Hepatocyte (in vitro differentiated cells): Measurements from ENCODE around the gene SERPINH1.

Source experiments
- CTCF ChIP-seq: fragments of 200-600 bp; sonication (generic); IDR thresholded peaks from 2 replicates; pipeline ENCODE4 v1.5.1; 2016; ENCODE audit warnings: antibody characterized with exemption, mild to moderate bottlenecking; ENCODE audit not compliant: poor library complexity
- EZH2 ChIP-seq: fragments of 200-600 bp; sonication (generic); IDR thresholded peaks from 2 replicates; pipeline ENCODE4 v1.6.1; 2016; ENCODE audit warnings: antibody characterized with exemption, mild to moderate bottlenecking, borderline replicate concordance
- EZH2phosphoT487 ChIP-seq: fragments of 200-600 bp; sonication (generic); IDR thresholded peaks from one replicate; pipeline ENCODE4 v1.6.1; 2018; ENCODE audit warnings: antibody characterized with exemption, mild to moderate bottlenecking, low read depth, moderate library complexity; ENCODE audit not compliant: unreplicated experiment, severe bottlenecking

- TF ChIP-seq CTCF: no peak
- no peak for TF ChIP-seq EZH2
- TF ChIP-seq EZH2phosphoT487: no peak
Measured at GRCh38 chr11:75602951-75603350, 40.9 kb downstream of the SERPINH1 start.
